HCT116 (cell line): ENCODE results near the gene UBE2L5. TPM values are rescaled to one million over a fixed set of nuclear protein-coding genes. Genes with fewer than 3 reads are reported as not detected.

ENCODE experiments used
- ATAC-seq: fragments of 200-7000 bp; cut with Tn5 transposase; 2 replicates; pipeline ENCODE4 v1.9.1; 2020; ENCODE audit warnings: mild to moderate bottlenecking, moderate library complexity
- BruUV-seq: library from RNA; stranded (reverse); fragments of 400-500 nt; replicated peaks from 2 replicates; lab custom pipeline; 2021; lab: Mats Ljungman, UMichigan
- CTCF ChIA-PET: fragments of 300-600 bp; sonication (Branson Sonifier 250); formaldehyde crosslinking; loops from one replicate; lab custom pipeline; 2021; ENCODE audit warnings: antibody characterized with exemption; lab: Charles Lee
- POLR2A ChIA-PET: fragments of 300-600, 350-600 bp; sonication (Branson Sonifier 250); formaldehyde crosslinking; loops from one replicate; lab custom pipeline; 2021; ENCODE audit warnings: antibody characterized with exemption; lab: Charles Lee
- RAD21 ChIA-PET, 2 experiments: fragments of 300-600 bp; sonication (Branson Sonifier 250); formaldehyde crosslinking; loops; one replicate each; lab custom pipeline; 2023; ENCODE audit warnings: low total read pairs in 2 of 2; ENCODE audit not compliant: uncharacterized antibody in 2 of 2, unreplicated experiment in 2 of 2, low non-redundant PET in 1 of 2; lab: Charles Lee
- DNase-seq: peaks from one replicate; pipeline ENCODE4 v3.0.0-alpha.2; 2010; ENCODE audit warnings: low read depth, low spot score
- H2AFZ ChIP-seq: fragments of 200-600 bp; shearing (Covaris generic), sonication (generic); 2 replicates; pipeline ENCODE4 v1.6.1; 2017; ENCODE audit warnings: low read depth, mixed run types, mixed read lengths, antibody characterized with exemption, low read length; ENCODE audit not compliant: poor library complexity, severe bottlenecking
- H3K27ac ChIP-seq: 2 replicates; pipeline ENCODE4 v1.5.1; 2012; ENCODE audit warnings: low read depth, low read length
- H3K27me3 ChIP-seq: fragments of 200-600 bp; sonication (generic); 2 replicates; pipeline ENCODE4 v1.6.1; 2016; ENCODE audit warnings: mixed run types, low read length, mixed read lengths; ENCODE audit not compliant: insufficient read depth
- H3K36me3 ChIP-seq, 2 experiments: fragments of 200-500 bp in 1 of 2; fragments of 200-600 bp in 1 of 2; sonication (Bioruptor generic) in 1 of 2; sonication (generic) in 1 of 2; 2 replicates each; pipeline versions ENCODE4 v1.5.1 to v1.6.1; 2014 to 2016; ENCODE audit warnings: low read length in 2 of 2, inconsistent platforms in 1 of 2, mixed read lengths in 1 of 2, mixed run types in 1 of 2; ENCODE audit not compliant: insufficient read depth in 2 of 2, control insufficient read depth in 1 of 2
- H3K4me1 ChIP-seq, 2 experiments: fragments of 200-600 bp in 1 of 2; sonication (generic) in 1 of 2; 2 replicates each; pipeline versions ENCODE4 v1.5.1 to v1.6.1; 2012 to 2017; ENCODE audit warnings: low read length in 2 of 2, inconsistent platforms in 1 of 2, mild to moderate bottlenecking in 1 of 2, mixed read lengths in 1 of 2, mixed run types in 1 of 2, moderate library complexity in 1 of 2; ENCODE audit not compliant: insufficient read depth in 2 of 2, control insufficient read depth in 1 of 2
- H3K4me2 ChIP-seq: fragments of 200-600 bp; sonication (generic); 2 replicates; pipeline ENCODE4 v1.6.1; 2017; ENCODE audit warnings: mixed run types, low read length, mixed read lengths
- H3K4me3 ChIP-seq, 2 experiments: fragments of 200-600 bp in 1 of 2; sonication (generic) in 1 of 2; replicated peaks in 1 of 2; 2 replicates each; pipeline ENCODE4 v1.5.1; 2011 to 2016; ENCODE audit warnings: low read length in 2 of 2, control low read depth in 1 of 2, low read depth in 1 of 2, mild to moderate bottlenecking in 1 of 2, mixed read lengths in 1 of 2, mixed run types in 1 of 2
- H3K79me2 ChIP-seq: fragments of 200-600 bp; sonication (generic); 2 replicates; pipeline ENCODE4 v1.6.1; 2017; ENCODE audit warnings: mild to moderate bottlenecking, mixed run types, low read length, moderate library complexity, mixed read lengths; ENCODE audit not compliant: insufficient read depth
- H3K9ac ChIP-seq: fragments of 200-600 bp; sonication (generic); 2 replicates; pipeline ENCODE4 v1.6.1; 2016; ENCODE audit warnings: low read length, mixed read lengths
- H3K9me2 ChIP-seq: fragments of 200-600 bp; sonication (generic), shearing (Covaris generic); 2 replicates; pipeline ENCODE4 v1.6.1; 2017; ENCODE audit warnings: mixed run types, mild to moderate bottlenecking, moderate library complexity; ENCODE audit not compliant: insufficient read depth
- H3K9me3 ChIP-seq, 2 experiments: fragments of 200-500 bp in 1 of 2; fragments of 200-600 bp in 1 of 2; sonication (Bioruptor generic) in 1 of 2; sonication (generic) in 1 of 2; 2 replicates each; pipeline ENCODE4 v1.6.1; 2014 to 2017; ENCODE audit warnings: low read length in 2 of 2, mixed read lengths in 2 of 2, inconsistent platforms in 1 of 2, low read depth in 1 of 2, mild to moderate bottlenecking in 1 of 2, mixed run types in 1 of 2, moderate library complexity in 1 of 2; ENCODE audit not compliant: control insufficient read depth in 1 of 2, insufficient read depth in 1 of 2
- H4K20me1 ChIP-seq: fragments of 200-600 bp; sonication (generic), shearing (Covaris generic); 2 replicates; pipeline ENCODE4 v1.6.1; 2017; ENCODE audit warnings: mixed run types, mild to moderate bottlenecking, moderate library complexity; ENCODE audit not compliant: insufficient read depth
- EGR1 ChIP-seq: IDR thresholded peaks from 2 replicates; pipeline ENCODE4 v1.6.1; 2012; ENCODE audit warnings: low read depth
- EZH2phosphoT487 ChIP-seq: fragments of 200-600 bp; IDR thresholded peaks from 2 replicates; pipeline ENCODE4 v1.6.1; 2018; ENCODE audit warnings: antibody characterized with exemption, borderline replicate concordance
- intact Hi-C: fragments of 100-400 bp; cut with micrococcal nuclease; formaldehyde crosslinking; loops from 2 replicates; pipeline ENCODE4 v1.10.0; 2022
- total RNA-seq: library from RNA; stranded (reverse); gene quantifications from one replicate; pipeline ENCODE4 v1.2.1, GENCODE V29; 2021; ENCODE audit not compliant: unreplicated experiment
- TF ChIP-seq, protein P1 (sequence below): IDR thresholded peaks from 2 replicates; pipeline ENCODE4 v1.6.1; 2012; ENCODE audit warnings: low read depth

The UBE2L5 gene
- total RNA-seq, 1 experiment from 2014 or later = 0.15 TPM

DNA sequence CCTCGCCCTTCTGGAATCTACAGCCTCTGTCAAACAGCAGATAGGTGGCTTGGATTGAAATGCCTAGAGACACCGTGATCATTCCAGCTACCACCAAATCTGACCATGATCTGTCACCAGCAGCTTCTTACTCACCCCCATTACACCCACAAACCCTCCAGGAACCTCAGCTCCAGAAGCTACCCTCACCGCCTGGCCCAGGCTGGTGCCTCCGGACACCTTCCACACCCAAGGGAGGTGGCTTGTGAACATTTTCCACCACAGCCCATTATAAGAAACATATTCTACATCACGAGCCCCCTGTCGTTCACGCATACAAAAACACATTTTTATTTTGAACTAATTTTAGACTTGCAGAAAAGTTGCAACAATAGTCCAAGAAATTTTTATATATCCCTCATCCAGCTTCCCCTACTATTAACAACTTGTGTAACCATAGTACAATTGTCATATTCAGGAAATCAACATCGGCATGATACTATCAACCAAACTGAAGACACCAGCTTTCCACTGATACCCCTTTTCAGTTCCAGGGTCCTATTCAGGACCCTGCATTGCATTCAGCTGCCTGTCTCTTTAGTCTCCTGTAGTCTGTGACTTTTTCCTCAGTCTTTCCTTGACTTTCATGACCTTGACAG, 15.4 kb upstream of the UBE2L5 start:
- H3K9me3 ChIP-seq = no peaks in the 10 kb centered on the region

More for the DNA sequence above, 15.4 kb upstream of the UBE2L5 start:
- H3K27ac ChIP-seq = no peak overlapping the region
- DNase-seq (no peak), ATAC-seq (no peak)
- ChIA-PET RAD21 (no interaction called here), CTCF (no interaction called here), POLR2A (interaction anchor here (0.8 to 1.5 kb wide), 2 partner anchors 11 to 17 kb away, joined by 3 to 6 read pairs; no protein-coding TSS in a partner anchor)
- H3K9ac ChIP-seq = no peak overlapping the region
- H3K79me2 ChIP-seq = no peaks in the 10 kb centered on the region
- no peak overlapping the region for H3K4me3 ChIP-seq
- no peaks in the 10 kb centered on the region for H4K20me1 ChIP-seq
- no peak overlapping the region for H3K4me2 ChIP-seq
- TF ChIP-seq, protein P1, sequence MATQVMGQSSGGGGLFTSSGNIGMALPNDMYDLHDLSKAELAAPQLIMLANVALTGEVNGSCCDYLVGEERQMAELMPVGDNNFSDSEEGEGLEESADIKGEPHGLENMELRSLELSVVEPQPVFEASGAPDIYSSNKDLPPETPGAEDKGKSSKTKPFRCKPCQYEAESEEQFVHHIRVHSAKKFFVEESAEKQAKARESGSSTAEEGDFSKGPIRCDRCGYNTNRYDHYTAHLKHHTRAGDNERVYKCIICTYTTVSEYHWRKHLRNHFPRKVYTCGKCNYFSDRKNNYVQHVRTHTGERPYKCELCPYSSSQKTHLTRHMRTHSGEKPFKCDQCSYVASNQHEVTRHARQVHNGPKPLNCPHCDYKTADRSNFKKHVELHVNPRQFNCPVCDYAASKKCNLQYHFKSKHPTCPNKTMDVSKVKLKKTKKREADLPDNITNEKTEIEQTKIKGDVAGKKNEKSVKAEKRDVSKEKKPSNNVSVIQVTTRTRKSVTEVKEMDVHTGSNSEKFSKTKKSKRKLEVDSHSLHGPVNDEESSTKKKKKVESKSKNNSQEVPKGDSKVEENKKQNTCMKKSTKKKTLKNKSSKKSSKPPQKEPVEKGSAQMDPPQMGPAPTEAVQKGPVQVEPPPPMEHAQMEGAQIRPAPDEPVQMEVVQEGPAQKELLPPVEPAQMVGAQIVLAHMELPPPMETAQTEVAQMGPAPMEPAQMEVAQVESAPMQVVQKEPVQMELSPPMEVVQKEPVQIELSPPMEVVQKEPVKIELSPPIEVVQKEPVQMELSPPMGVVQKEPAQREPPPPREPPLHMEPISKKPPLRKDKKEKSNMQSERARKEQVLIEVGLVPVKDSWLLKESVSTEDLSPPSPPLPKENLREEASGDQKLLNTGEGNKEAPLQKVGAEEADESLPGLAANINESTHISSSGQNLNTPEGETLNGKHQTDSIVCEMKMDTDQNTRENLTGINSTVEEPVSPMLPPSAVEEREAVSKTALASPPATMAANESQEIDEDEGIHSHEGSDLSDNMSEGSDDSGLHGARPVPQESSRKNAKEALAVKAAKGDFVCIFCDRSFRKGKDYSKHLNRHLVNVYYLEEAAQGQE = no peak
- TF ChIP-seq EGR1 (no peak), EZH2phosphoT487 (no peak)
- no TSS peak for BruUV-seq
- intact Hi-C loops = no loop called here
- peaks cover 13 to 17% of the 10 kb centered on the region in 2 experiments; a peak in 3 of 4 replicates for H3K4me1 ChIP-seq
- H3K9me2 ChIP-seq = no peaks in the 10 kb centered on the region
- H2AFZ ChIP-seq = no peak overlapping the region
- H3K27me3 ChIP-seq = no peaks in the 10 kb centered on the region
- H3K36me3 ChIP-seq = no peaks in the 10 kb centered on the region
